GF-D8 (cell line): ENCODE results near the gene NCK2.

Experiments
- DNase-seq: peaks from one replicate; lab custom pipeline; 2025; lab: John Stamatoyannopoulos, UW

Gene NCK2

GRCh38 chr2:105852066-105852465, 107.4 kb downstream of the NCK2 start:
- DNase-seq, result no peak

GRCh38 chr2:105853354-105854088, 108.8 kb downstream of the NCK2 start:
- no peak for DNase-seq

DNA sequence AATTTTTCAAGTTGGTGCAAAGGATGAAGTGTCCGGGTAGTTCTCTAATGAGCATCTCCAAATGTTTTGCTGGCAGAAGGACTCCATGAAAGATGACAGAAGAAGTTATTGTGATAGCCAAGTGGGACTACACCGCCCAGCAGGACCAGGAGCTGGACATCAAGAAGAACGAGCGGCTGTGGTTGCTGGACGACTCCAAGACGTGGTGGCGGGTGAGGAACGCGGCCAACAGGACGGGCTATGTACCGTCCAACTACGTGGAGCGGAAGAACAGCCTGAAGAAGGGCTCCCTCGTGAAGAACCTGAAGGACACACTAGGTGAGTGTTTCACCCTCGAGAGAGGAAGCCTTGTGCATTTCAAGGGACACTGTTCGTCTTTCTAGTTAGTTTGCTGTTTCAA, 110.3 kb downstream of the NCK2 start:
- no peak for DNase-seq

DNA sequence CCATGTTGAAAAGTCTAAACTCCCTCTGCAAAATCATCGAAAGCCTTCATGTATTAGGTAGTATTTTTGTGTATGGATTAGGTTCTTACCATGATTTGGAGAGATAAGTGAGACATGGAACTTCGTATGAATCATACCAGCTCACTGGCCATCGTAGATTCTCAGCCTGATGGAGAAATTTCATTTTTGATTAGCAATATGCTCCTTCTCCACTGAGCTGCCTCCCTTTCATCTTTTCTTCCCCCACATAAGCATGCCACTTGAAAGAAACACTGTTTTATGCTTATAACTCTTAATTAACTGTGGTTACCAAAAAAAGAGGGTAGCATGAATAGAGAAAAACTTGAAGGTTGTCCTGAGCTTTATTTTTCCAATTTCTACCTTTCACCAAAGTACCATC, 111.9 kb downstream of the NCK2 start:
- no peak for DNase-seq

- no peak for DNase-seq
These were observed 112.5 kb downstream of the NCK2 start for GRCh38 chr2:105857076-105857740.

DNA sequence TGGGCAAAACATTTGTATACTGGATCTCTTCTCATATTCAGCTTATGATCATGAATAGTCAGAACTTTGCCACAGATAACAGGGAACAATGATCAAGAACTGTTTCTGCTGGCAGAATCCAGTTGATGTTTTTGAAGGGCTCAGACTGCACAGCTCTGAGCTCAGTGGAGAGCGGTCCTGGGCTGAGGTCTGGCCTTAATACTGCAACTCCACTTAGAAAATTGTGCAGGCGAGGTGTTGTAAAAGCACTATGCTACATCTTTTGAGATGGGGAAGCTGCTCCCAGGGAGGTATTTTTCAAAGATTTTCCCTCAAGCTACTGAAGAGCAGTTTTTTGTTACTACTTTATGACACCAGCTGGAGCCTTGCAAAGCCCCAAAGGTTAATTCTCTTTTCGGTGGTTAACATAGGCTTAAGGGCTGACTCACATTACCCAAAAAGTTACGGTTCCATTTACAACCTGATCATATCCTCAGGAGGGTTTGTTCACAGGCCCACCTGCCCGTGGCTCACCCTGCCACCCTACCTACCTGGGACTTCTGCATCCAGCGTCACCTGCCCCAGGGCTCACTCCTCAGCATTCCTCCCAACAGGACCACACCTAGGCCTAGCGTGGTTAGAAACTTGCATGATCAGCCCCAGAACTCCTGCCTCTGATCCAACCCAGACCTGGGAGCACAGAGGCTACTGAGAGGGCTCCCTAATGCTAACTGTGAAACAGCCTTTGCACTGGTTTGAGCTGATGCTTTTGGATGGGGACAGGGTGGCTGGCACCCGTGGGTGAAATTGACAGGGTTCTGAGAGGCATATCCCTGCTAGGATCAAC, 114.4 kb downstream of the NCK2 start:
- DNase-seq, result no peak

GRCh38 chr2:105859694-105859951, 114.9 kb downstream of the NCK2 start:
- DNase-seq, result no peak

DNA sequence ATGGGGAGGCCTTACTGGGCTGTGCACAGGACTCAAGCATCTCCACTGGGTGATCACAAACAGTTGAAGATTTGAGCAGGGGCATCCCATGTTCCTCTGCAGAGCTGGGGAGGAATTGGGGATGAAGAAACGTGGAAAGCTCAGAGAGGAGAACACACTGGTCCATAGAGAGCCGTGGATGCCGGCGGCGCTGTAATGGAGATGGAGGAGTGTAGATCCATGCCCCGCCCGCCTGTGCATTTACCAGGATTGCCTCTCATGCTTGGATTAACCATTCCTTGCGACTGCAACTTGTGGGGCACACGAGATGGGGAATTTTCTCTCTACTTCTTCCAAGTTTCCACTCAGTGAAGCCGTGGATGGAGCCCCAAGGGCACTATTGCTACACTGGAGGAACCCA, 115.9 kb downstream of the NCK2 start:
- DNase-seq, result no peak

DNA sequence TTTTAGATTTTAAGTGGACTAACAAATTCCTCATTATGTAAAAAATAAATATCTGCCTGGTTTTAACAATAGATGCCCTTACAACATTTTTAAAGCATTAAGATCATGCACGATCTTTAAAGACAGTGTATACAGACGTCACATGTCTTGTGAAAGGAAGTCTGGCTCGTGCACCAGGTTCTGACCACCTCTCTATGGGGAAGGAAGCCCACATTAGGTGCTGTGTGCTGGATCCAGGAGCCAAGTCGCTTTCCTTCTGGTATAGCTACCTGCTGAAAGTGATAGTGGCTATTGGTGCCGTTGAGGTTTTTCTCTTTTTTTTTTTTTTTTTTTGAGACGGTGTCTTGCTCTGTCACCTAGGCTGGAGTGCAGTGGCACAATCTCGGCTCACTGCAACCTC, 116.5 kb downstream of the NCK2 start:
- no peak for DNase-seq

GRCh38 chr2:105862843-105863242, 118.1 kb downstream of the NCK2 start:
- DNase-seq, result no peak

DNA sequence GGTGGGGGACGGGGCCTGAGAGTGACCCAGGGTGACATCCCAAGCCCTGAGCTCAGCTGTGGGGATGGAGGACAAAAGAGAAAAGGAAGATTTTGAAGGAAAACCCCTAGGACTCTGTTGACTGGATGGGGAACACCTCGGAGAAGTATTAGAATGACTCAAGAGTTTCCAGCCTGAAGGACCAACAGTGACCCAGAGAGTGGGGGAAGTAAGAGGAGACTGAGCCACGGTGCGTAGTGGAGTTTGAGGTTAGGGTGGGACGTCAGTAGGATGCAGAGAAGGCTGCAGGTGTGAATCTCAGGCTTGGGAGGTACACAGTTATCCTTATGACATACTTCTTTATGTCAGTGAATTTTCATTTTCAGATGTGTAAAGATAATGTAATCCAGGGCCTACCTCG, 119.5 kb downstream of the NCK2 start:
- DNase-seq, result no peak

DNA sequence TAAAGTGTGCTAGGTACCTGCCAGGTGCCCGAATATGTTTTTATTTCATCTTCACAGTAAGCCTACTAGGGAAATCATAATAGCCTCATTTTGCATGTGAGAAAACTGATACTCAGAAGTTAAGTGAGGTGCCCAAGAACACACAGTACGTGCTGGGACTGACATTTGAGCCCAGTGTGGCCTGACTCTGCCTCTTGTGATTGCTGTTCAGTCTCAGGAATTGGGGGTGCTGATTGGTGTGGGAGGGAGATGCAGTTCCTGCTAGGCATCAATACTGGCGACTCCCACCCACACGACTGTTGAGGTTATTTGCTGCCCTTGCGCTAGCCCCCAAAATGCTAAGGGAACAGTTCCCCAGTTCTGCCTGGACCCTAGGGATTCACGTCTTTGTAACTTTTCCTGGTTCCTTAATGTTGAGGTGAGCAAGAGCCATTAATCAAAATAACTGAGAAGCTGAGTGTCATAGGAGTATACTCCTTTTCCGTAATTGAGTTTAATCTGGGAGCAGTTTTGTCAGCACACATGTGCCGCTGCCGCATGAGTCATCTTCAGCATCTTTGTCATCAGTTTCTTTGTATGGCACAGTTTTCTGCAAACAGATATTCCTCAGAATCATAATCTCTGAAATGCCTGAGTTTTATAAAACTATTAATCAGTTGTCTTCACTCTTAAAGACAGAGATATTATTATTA, 120.7 kb downstream of the NCK2 start:
- no peak for DNase-seq

GRCh38 chr2:105866216-105867185, 121.8 kb downstream of the NCK2 start:
- no peak for DNase-seq

DNA sequence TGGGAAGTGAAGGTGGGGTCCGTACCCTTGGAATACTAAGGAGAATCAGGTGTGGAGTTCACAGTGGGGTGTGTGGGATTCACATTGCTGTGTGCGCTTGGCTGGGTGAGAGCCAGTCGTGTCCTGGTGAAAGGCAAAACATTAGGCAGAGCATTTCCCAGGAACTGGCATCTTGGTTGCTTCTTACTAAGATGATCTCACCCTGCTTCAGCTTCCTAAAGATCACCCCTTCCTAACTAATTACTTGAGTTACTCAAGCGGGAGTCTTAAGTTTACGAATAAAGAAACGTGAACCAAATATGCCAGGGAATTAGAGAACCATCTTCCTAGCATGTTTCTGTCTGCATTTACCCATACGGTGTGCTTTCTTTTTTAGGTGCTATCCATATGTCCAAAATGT, 122.9 kb downstream of the NCK2 start:
- no peak for DNase-seq

DNA sequence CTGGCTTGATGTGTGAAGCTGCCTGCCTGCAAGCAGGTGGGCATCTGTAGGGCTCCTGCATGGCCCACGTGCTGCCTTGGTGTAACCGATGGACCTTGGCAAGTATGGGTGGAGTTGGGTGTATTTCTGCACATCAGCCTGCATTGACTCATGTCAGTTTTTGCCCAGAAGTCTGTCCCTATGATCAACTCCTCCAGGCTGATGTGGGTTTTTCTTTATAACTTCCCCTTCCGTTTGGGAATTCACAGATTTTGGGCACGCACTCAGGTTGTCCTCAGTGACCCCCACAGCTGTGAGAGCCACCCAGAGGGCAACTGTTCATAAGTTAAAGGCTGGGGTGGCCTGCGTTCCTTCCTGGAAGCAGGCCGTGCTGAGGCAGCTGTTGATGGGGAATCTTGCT, 123.3 kb downstream of the NCK2 start:
- peak; percentile 77 for DNase-seq

DNA sequence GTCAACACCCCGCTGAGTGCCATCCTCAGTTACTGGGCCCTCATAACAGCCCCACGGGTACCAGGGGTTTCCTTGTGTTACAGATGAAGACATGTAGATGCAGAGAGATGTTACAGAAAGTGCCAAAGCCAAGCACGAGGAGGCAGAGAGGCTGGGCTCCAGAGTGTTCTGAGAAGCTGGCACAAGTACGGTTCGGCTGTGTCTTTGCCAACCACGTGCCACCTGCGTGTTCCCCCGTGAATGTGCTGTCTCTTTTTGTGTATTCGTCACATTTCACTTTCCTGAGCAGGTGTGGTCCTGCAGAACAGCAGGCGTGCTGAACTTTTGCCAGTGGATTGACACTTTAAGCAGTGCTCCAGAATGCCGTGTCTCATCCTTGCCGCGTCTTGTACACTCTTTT, 124.6 kb downstream of the NCK2 start:
- DNase-seq, result no peak

DNA sequence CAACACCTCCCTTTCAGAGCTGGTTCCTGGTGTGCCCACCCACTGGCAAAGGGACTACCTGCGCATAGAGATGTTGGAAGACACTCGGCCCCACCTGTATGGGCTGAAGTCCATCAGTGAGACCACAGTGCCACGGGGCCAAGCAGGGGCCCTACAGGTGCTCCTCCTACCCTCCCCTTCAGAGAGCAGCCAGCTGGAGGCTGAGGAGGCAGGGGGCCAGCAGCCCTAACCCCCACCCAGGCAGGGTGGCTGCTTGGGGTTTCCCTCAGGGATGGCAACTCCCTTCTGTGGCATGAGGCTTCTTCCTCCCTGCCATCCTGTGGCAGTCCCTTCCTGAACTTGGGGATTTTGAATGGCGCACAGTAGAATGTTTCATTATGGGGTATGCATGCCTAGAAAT, 125.3 kb downstream of the NCK2 start:
- no peak for DNase-seq

DNA sequence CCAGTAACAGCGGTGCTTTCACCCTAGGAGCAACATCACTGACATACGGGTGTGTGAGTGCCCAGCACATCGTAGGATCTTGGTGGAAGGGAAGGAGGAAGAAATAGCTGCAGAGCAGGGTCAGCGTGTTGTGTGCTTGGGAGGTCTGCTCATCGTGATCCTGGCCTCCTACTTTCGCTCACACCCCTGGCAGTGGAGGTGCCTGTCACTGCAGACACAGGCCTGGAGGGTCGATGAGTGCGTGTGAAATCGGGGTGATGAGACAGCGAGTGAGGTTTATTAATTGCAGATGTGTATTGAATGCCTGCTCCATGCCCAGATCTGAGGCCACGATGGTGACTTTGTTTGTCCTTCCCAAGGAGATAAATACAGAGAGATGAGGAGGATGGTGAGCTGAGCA, 126.1 kb downstream of the NCK2 start:
- DNase-seq, result no peak

DNA sequence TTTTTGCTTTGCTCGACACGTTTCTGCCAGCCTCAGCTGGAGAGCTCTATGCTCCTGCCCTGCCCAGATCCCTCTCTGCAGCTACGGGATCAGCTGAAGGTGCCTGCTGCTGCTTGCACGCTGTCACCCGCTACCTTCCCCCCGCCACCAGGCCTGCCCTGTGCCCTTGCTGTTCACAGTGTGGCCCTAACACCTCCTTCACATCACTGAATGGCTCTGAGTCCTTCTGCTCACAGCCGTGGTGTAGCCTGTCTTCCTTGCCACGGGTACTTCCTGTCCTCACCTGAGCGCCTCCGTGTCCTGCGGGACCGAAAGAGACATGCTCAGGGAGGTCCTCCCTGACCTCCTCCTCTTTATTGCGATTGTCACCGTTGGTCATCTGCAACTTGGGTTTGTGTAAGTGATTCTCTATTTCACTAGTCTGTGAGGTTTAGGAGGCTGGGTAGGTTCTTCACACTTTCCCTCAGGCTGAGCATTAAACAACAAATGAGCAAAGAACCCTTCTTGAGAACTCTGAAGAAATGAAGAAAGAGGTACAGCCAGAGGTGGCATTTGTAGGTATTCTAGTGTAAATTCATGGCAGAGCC, 127.5 kb downstream of the NCK2 start:
- DNase-seq, result no peak

- DNase-seq, result no peak
These were observed 128.1 kb downstream of the NCK2 start for GRCh38 chr2:105872830-105873229.

- DNase-seq, result no peak
These were observed 128.6 kb downstream of the NCK2 start for GRCh38 chr2:105873281-105873680.
